Muscle of back (tissue), 11 donors: ENCODE measurements around the gene RASD2. TPM values are rescaled to one million over a fixed set of nuclear protein-coding genes. Genes with fewer than 3 reads are reported as not detected.

ENCODE experiments used
- DNase-seq, 3 donors: peaks; one replicate each; pipeline versions ENCODE4 v3.0.0 to v3.0.0-alpha.2; 2013
- polyA plus RNA-seq, 10 donors: library from polyadenylated mRNA; unstranded; fragments of 120-200 nt; gene quantifications; one replicate each; pipeline ENCODE4 v1.2.1, GENCODE V29; 2013; ENCODE audit not compliant: insufficient read length in 10 of 10

Gene RASD2
- polyA plus RNA-seq, 10 donors: 7.6 to 17.1 (median 15.4) TPM

- DNase-seq: no peak
Observed at GRCh38 chr22:35539487-35539886, 1.1 kb upstream of the RASD2 start.

GRCh38 chr22:35539910-35540594 lies 579 bp upstream of the RASD2 start:
- peak in 1 of 3 donors; percentile 24 for DNase-seq

GRCh38 chr22:35541254-35541748 lies 670 bp downstream of the RASD2 start:
- no peak for DNase-seq

- DNase-seq: no peak
Observed at GRCh38 chr22:35542157-35542938, 1.7 kb downstream of the RASD2 start.

- DNase-seq: no peak
Observed at GRCh38 chr22:35542939-35543516, 2.4 kb downstream of the RASD2 start.

GRCh38 chr22:35543702-35544101 lies 3.1 kb downstream of the RASD2 start:
- DNase-seq: no peak

- no peak for DNase-seq
Observed at GRCh38 chr22:35544189-35544588, 3.6 kb downstream of the RASD2 start.

- no peak for DNase-seq
Observed at GRCh38 chr22:35544827-35545226, 4.2 kb downstream of the RASD2 start.

- DNase-seq: no peak
Observed at GRCh38 chr22:35546886-35547285, 6.3 kb downstream of the RASD2 start.

GRCh38 chr22:35547987-35548721 lies 7.5 kb downstream of the RASD2 start:
- DNase-seq: no peak

- no peak for DNase-seq
Observed at GRCh38 chr22:35548722-35549112, 8.1 kb downstream of the RASD2 start.

- peak in 2 of 3 donors; percentile 36 to 63 for DNase-seq
Observed at GRCh38 chr22:35549328-35549727, 8.7 kb downstream of the RASD2 start.

GRCh38 chr22:35551549-35552177 lies 11.0 kb downstream of the RASD2 start:
- no peak for DNase-seq

GRCh38 chr22:35552196-35552842 lies 11.7 kb downstream of the RASD2 start:
- peak; percentile 27 to 54 (median 39) for DNase-seq

GRCh38 chr22:35552846-35553245 lies 12.2 kb downstream of the RASD2 start:
- no peak for DNase-seq

GRCh38 chr22:35553341-35553740 lies 12.7 kb downstream of the RASD2 start:
- DNase-seq: no peak

- DNase-seq: no peak
Observed at GRCh38 chr22:35554297-35554845, 13.7 kb downstream of the RASD2 start.

- peak in 1 of 3 donors; percentile 55 for DNase-seq
Observed at GRCh38 chr22:35555483-35555890, 14.9 kb downstream of the RASD2 start.

GRCh38 chr22:35555946-35556547 lies 15.4 kb downstream of the RASD2 start:
- DNase-seq: no peak

- DNase-seq: no peak
Observed at GRCh38 chr22:35556666-35557065, 16.0 kb downstream of the RASD2 start.
